ENCODE data around the gene AMOTL2.

AMOTL2 gene

DNA sequence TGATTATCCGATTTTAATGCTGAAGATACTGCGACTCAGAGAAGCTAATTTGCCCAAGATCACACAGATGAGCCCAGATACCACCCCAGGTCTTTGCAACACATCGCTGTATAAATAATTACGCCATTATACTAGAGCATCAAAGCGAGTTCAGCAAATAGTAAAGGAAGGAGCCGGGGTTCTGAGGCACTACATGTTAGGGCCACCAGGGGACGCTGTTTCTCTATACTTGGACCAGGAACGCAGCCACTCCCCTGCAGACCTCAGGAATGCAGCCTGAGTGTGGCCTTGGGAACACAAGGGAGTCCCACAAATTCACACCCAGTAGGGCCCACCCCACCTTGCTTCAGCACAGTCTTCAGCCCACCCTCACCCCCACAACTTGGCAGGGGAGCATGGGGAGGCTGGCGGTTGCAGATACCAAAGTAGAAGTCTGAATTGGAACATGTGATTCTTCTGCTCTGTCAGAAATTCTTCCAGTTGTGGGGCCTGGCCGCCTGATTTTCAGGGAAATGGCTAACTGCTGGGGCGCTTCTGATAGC is 65.8 kb downstream of the AMOTL2 start:
- H3K36me3 ChIP-seq: no peaks in the 10 kb centered on the region
- peak; percentile 76 for DNase-seq
- no peaks in the 10 kb centered on the region for H3K27me3 ChIP-seq (ENCODE audit: insufficient read depth, low read depth, severe bottlenecking)
- TF ChIP-seq, protein P1, sequence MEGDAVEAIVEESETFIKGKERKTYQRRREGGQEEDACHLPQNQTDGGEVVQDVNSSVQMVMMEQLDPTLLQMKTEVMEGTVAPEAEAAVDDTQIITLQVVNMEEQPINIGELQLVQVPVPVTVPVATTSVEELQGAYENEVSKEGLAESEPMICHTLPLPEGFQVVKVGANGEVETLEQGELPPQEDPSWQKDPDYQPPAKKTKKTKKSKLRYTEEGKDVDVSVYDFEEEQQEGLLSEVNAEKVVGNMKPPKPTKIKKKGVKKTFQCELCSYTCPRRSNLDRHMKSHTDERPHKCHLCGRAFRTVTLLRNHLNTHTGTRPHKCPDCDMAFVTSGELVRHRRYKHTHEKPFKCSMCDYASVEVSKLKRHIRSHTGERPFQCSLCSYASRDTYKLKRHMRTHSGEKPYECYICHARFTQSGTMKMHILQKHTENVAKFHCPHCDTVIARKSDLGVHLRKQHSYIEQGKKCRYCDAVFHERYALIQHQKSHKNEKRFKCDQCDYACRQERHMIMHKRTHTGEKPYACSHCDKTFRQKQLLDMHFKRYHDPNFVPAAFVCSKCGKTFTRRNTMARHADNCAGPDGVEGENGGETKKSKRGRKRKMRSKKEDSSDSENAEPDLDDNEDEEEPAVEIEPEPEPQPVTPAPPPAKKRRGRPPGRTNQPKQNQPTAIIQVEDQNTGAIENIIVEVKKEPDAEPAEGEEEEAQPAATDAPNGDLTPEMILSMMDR (IDR thresholded peaks at IDR 0.05; ENCODE audit: low read depth, low read length): peak; percentile 98
- no peak overlapping the region for H3K4me3 ChIP-seq (ENCODE audit: low read depth, low read length)
- H3K9me3 ChIP-seq (ENCODE audit: severe bottlenecking): no peaks in the 10 kb centered on the region
- H3K27ac ChIP-seq: no peak overlapping the region

DNA sequence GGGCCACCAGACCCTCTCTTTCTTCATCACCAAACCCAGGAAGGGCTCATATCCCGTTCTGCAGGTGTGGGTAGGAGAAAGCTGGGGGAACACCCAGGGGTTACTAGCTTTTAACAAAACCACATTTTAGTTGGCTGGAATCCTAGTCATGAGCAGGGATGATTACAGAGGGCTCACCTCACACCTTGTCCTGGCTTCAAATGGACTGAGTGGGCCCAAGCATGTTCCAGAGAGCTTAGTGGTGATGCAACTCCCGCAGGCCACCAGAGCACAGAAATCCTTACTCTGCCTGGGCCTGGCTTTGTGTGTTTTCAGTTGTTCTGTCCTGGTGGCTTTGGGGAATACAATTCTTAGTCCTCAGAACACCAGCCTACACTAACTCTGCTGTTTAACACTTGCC is 66.8 kb downstream of the AMOTL2 start:
- Histone ChIP-seq H3K4me3 (ENCODE audit: low read depth, low read length) (no peak overlapping the region), H3K9me3 (ENCODE audit: severe bottlenecking) (no peaks in the 10 kb centered on the region), H3K36me3 (no peaks in the 10 kb centered on the region), H3K27ac (no peak overlapping the region), H3K27me3 (ENCODE audit: insufficient read depth, low read depth, severe bottlenecking) (no peaks in the 10 kb centered on the region)
- TF ChIP-seq, protein P1 (IDR thresholded peaks at IDR 0.05; ENCODE audit: low read depth, low read length): no peak
- DNase-seq: no peak

DNA sequence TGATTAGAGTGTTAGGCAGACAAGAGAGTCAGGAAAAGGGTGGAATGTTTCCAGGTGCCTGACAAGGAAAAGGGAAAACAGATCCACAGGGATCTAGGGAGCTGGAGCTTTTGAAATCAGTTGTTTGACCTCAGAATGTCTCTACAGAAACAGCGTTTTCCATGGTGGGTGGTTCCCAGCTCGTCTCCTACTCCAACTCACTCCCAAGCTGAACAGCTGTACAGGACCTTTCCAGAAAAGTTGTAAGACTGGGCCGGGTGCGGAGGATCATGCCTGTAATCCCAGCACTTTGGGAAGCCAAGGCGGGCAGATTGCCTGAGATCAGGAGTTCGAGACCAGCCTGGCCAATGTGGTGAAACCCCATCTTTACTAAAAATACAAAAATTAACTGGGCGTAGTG is 67.9 kb downstream of the AMOTL2 start:
- H3K27ac ChIP-seq: no peak overlapping the region

More for the DNA sequence above, 67.9 kb downstream of the AMOTL2 start:
- TF ChIP-seq, protein P1 (IDR thresholded peaks at IDR 0.05; ENCODE audit: low read depth, low read length): no peak
- Histone ChIP-seq H3K36me3 (no peaks in the 10 kb centered on the region), H3K4me3 (ENCODE audit: low read depth, low read length) (no peak overlapping the region), H3K9me3 (ENCODE audit: severe bottlenecking) (no peaks in the 10 kb centered on the region), H3K27me3 (ENCODE audit: insufficient read depth, low read depth, severe bottlenecking) (no peaks in the 10 kb centered on the region)
- no peak for DNase-seq

All from WERI-Rb-1 (cell line).